Measurements from ENCODE around the gene CDK15. TPM values are rescaled to one million over a fixed set of nuclear protein-coding genes. Genes with fewer than 3 reads are reported as not detected.
"Not testable (repeated sequence)": the region's sequence is repeated elsewhere in the genome, so short reads cannot be mapped to it uniquely, and the experiment has no call there.

Gene CDK15
- total RNA-seq, 2 donors from 2014 or later, result not detected

- Mint-ChIP-seq H3K36me3 (ENCODE audit: low read depth) (no peaks in the 10 kb centered on the region), H3K4me3 (no peak overlapping the region), H3K4me1 (no peaks in the 10 kb centered on the region), H3K9me3 (no peaks in the 10 kb centered on the region), H3K27ac (no peak overlapping the region), H3K27me3 (peaks cover 22% of the 10 kb centered on the region)
- no peak for ATAC-seq (replicated peaks)
Observed at GRCh38 chr2:201797175-201797840, 9.0 kb upstream of the CDK15 start.

- no peak for ATAC-seq (replicated peaks)
- H3K27me3 Mint-ChIP-seq, result peaks cover 28% of the 10 kb centered on the region
- no peaks in the 10 kb centered on the region for H3K4me1 Mint-ChIP-seq
- no peaks in the 10 kb centered on the region for H3K36me3 Mint-ChIP-seq (ENCODE audit: low read depth)
- no peak overlapping the region for H3K4me3 Mint-ChIP-seq
- no peaks in the 10 kb centered on the region for H3K9me3 Mint-ChIP-seq
- H3K27ac Mint-ChIP-seq, result no peak overlapping the region
Observed at GRCh38 chr2:201798252-201798913, 8.0 kb upstream of the CDK15 start.

GRCh38 chr2:201798914-201799285 lies 7.4 kb upstream of the CDK15 start:
- peaks cover 28% of the 10 kb centered on the region for H3K27me3 Mint-ChIP-seq
- H3K36me3 Mint-ChIP-seq (ENCODE audit: low read depth); ATAC-seq (replicated peaks): not testable (repeated sequence)

GRCh38 chr2:201807452-201807999 lies 1.2 kb downstream of the CDK15 start:
- no peak for ATAC-seq (replicated peaks)
- no peaks in the 10 kb centered on the region for H3K36me3 Mint-ChIP-seq (ENCODE audit: low read depth)
- H3K27ac Mint-ChIP-seq, result no peak overlapping the region
- H3K4me3 Mint-ChIP-seq, result no peak overlapping the region
- H3K27me3 Mint-ChIP-seq, result peaks cover 23% of the 10 kb centered on the region
- no peaks in the 10 kb centered on the region for H3K9me3 Mint-ChIP-seq
- no peaks in the 10 kb centered on the region for H3K4me1 Mint-ChIP-seq

More at GRCh38 chr2:201798914-201799285, 7.4 kb upstream of the CDK15 start:
- not testable (repeated sequence) for H3K9me3 Mint-ChIP-seq, H3K4me1 Mint-ChIP-seq, H3K27ac Mint-ChIP-seq, H3K4me3 Mint-ChIP-seq

- no peaks in the 10 kb centered on the region for H3K9me3 Mint-ChIP-seq
- H3K4me3 Mint-ChIP-seq, result no peak overlapping the region
- no peaks in the 10 kb centered on the region for H3K36me3 Mint-ChIP-seq (ENCODE audit: low read depth)
- H3K27me3 Mint-ChIP-seq, result peaks cover 20% of the 10 kb centered on the region
- no peaks in the 10 kb centered on the region for H3K4me1 Mint-ChIP-seq
- ATAC-seq (replicated peaks), result no peak
- H3K27ac Mint-ChIP-seq, result no peak overlapping the region
Observed at GRCh38 chr2:201808027-201808426, 1.7 kb downstream of the CDK15 start.

GRCh38 chr2:201809633-201810032 lies 3.3 kb downstream of the CDK15 start:
- Mint-ChIP-seq H3K4me3 (no peak overlapping the region), H3K27ac (no peak overlapping the region), H3K4me1 (no peaks in the 10 kb centered on the region), H3K27me3 (peaks cover 23% of the 10 kb centered on the region), H3K36me3 (ENCODE audit: low read depth) (no peaks in the 10 kb centered on the region), H3K9me3 (no peaks in the 10 kb centered on the region)
- ATAC-seq (replicated peaks), result no peak

- not testable (repeated sequence) for H3K4me3 Mint-ChIP-seq; H3K27ac Mint-ChIP-seq; H3K4me1 Mint-ChIP-seq; H3K36me3 Mint-ChIP-seq (ENCODE audit: low read depth); H3K9me3 Mint-ChIP-seq; ATAC-seq (replicated peaks)
- peaks cover 23% of the 10 kb centered on the region for H3K27me3 Mint-ChIP-seq
Observed at GRCh38 chr2:201810604-201811003, 4.3 kb downstream of the CDK15 start.

GRCh38 chr2:201813996-201814760 lies 7.8 kb downstream of the CDK15 start:
- ATAC-seq (replicated peaks), result no peak
- H3K27me3 Mint-ChIP-seq, result peaks cover 28% of the 10 kb centered on the region
- H3K36me3 Mint-ChIP-seq (ENCODE audit: low read depth), result no peaks in the 10 kb centered on the region
- no peak overlapping the region for H3K27ac Mint-ChIP-seq
- no peaks in the 10 kb centered on the region for H3K9me3 Mint-ChIP-seq
- no peak overlapping the region for H3K4me3 Mint-ChIP-seq
- no peaks in the 10 kb centered on the region for H3K4me1 Mint-ChIP-seq

GRCh38 chr2:201816657-201817575 lies 10.6 kb downstream of the CDK15 start:
- Mint-ChIP-seq H3K9me3 (no peaks in the 10 kb centered on the region), H3K36me3 (ENCODE audit: low read depth) (no peaks in the 10 kb centered on the region), H3K4me3 (no peak overlapping the region), H3K27me3 (peaks cover 17% of the 10 kb centered on the region), H3K27ac (no peak overlapping the region), H3K4me1 (no peaks in the 10 kb centered on the region)
- ATAC-seq (replicated peaks), result no peak

GRCh38 chr2:201820383-201821007 lies 14.2 kb downstream of the CDK15 start:
- peaks cover 15% of the 10 kb centered on the region for H3K27me3 Mint-ChIP-seq
- H3K9me3 Mint-ChIP-seq, result no peaks in the 10 kb centered on the region
- H3K27ac Mint-ChIP-seq, result no peak overlapping the region
- H3K36me3 Mint-ChIP-seq (ENCODE audit: low read depth), result no peaks in the 10 kb centered on the region
- no peaks in the 10 kb centered on the region for H3K4me1 Mint-ChIP-seq
- no peak overlapping the region for H3K4me3 Mint-ChIP-seq
- no peak for ATAC-seq (replicated peaks)

- Mint-ChIP-seq H3K27me3 (peaks cover 19% of the 10 kb centered on the region), H3K4me3 (no peak overlapping the region), H3K9me3 (no peaks in the 10 kb centered on the region), H3K4me1 (no peaks in the 10 kb centered on the region), H3K36me3 (ENCODE audit: low read depth) (no peaks in the 10 kb centered on the region), H3K27ac (no peak overlapping the region)
- ATAC-seq (replicated peaks), result no peak
Observed at GRCh38 chr2:201821080-201821479, 14.7 kb downstream of the CDK15 start.

- Mint-ChIP-seq H3K36me3 (ENCODE audit: low read depth) (no peaks in the 10 kb centered on the region), H3K27me3 (peaks cover 14% of the 10 kb centered on the region), H3K9me3 (no peaks in the 10 kb centered on the region), H3K4me3 (no peak overlapping the region), H3K4me1 (no peaks in the 10 kb centered on the region), H3K27ac (no peak overlapping the region)
- no peak for ATAC-seq (replicated peaks)
Observed at GRCh38 chr2:201824212-201824611, 17.9 kb downstream of the CDK15 start.

GRCh38 chr2:201827621-201828020 lies 21.3 kb downstream of the CDK15 start:
- no peak overlapping the region for H3K27ac Mint-ChIP-seq
- no peak for ATAC-seq (replicated peaks)
- H3K4me1 Mint-ChIP-seq, result no peaks in the 10 kb centered on the region
- H3K27me3 Mint-ChIP-seq, result peaks cover 17% of the 10 kb centered on the region
- H3K4me3 Mint-ChIP-seq, result no peak overlapping the region
- no peaks in the 10 kb centered on the region for H3K36me3 Mint-ChIP-seq (ENCODE audit: low read depth)
- peaks cover 3% of the 10 kb centered on the region for H3K9me3 Mint-ChIP-seq

Measured in activated T-helper 17 cell treated with anti-CD3 and anti-CD28 coated beads, Interleukin-2, amount 50 U/mL, for 72 hours (primary cell).